ENCODE data around the gene FEV.
A peak's percentile ranks its signal among the peaks of the same experiment; 100 is the strongest.

The FEV gene

GRCh38 chr2:218993345-218994315 is 8.6 kb upstream of the FEV start, which contains the start of gene CRYBA2:
Gene CRYBA2 (minus strand): TSS chr2:218993422. CDS start chr2:218993176, 246 bp downstream.
- no peak for DNase-seq

- DNase-seq: peak in 1 of 51 donors; percentile 17
Measured at GRCh38 chr2:218992703-218993344, 7.8 kb upstream of the FEV start.

- no peak for DNase-seq
Measured at GRCh38 chr2:218992196-218992595, 7.2 kb upstream of the FEV start.

GRCh38 chr2:218991674-218992168 is 6.7 kb upstream of the FEV start:
- DNase-seq: no peak

GRCh38 chr2:218990612-218991011 is 5.6 kb upstream of the FEV start:
- DNase-seq: no peak

- no peak for DNase-seq
Measured at GRCh38 chr2:218990052-218990451, 5.1 kb upstream of the FEV start.

- no peak for DNase-seq
Measured at GRCh38 chr2:218988650-218989049, 3.7 kb upstream of the FEV start.

- DNase-seq: no peak
Measured at GRCh38 chr2:218988164-218988563, 3.2 kb upstream of the FEV start.

- DNase-seq: no peak
Measured at GRCh38 chr2:218986148-218986761, 1.3 kb upstream of the FEV start.

- no peak for DNase-seq
Measured at GRCh38 chr2:218985325-218986091, 524 bp upstream of the FEV start.

GRCh38 chr2:218984239-218985020 is 554 bp downstream of the FEV start:
- DNase-seq: no peak

- DNase-seq: no peak
Measured at GRCh38 chr2:218983934-218984238, 1.1 kb downstream of the FEV start.

GRCh38 chr2:218983263-218983933 is 1.6 kb downstream of the FEV start:
- no peak for DNase-seq

GRCh38 chr2:218982586-218983262 is 2.3 kb downstream of the FEV start:
- no peak for DNase-seq

- no peak for DNase-seq
Measured at GRCh38 chr2:218981881-218982585, 3.0 kb downstream of the FEV start.

GRCh38 chr2:218981390-218981880 is 3.5 kb downstream of the FEV start:
- no peak for DNase-seq

GRCh38 chr2:218980735-218981389 is 4.1 kb downstream of the FEV start:
- DNase-seq: no peak
